Vagina (tissue), 2 donors: ENCODE results near the gene ZSWIM6. TPM values are rescaled to one million over a fixed set of nuclear protein-coding genes. Genes with fewer than 3 reads are reported as not detected.

ENCODE experiments used
- DNase-seq, 2 donors: peaks; one replicate each; pipeline ENCODE4 v3.0.0-alpha.2; 2017; ENCODE audit errors: extremely low spot score in 2 of 2
- H3K27ac ChIP-seq: fragments of 200-600 bp; sonication (generic); one replicate; pipeline ENCODE4 v1.5.1; 2019
- H3K27me3 ChIP-seq: fragments of 200-600 bp; sonication (generic); one replicate; pipeline ENCODE4 v1.5.1; 2019
- H3K36me3 ChIP-seq, 2 donors: fragments of 200-600 bp; sonication (generic); one replicate each; pipeline ENCODE4 v1.5.1; 2017 to 2019
- H3K4me1 ChIP-seq: fragments of 200-600 bp; sonication (generic); one replicate; pipeline ENCODE4 v1.5.1; 2019
- H3K4me3 ChIP-seq, 2 donors: fragments of 200-600 bp; sonication (generic); 1 replicate in 1 of 2; 2 replicates in 1 of 2; pipeline ENCODE4 v1.5.1; 2016 to 2019
- H3K9me3 ChIP-seq: fragments of 200-600 bp; sonication (generic); one replicate; pipeline ENCODE4 v1.5.1; 2019
- CTCF ChIP-seq, 3 experiments: fragments of 450-650 bp in 2 of 3; fragments of 200-600 bp in 1 of 3; sonication (generic) in 1 of 3; IDR thresholded peaks; one replicate each; pipeline ENCODE4 v1.5.1; 2017 to 2019; ENCODE audit warnings: antibody characterized with exemption in 3 of 3, mild to moderate bottlenecking in 2 of 3, moderate library complexity in 2 of 3
- POLR2A ChIP-seq, 2 donors: fragments of 450-650 bp; IDR thresholded peaks; one replicate each; pipeline ENCODE4 v1.6.1; 2017; ENCODE audit warnings: antibody characterized with exemption in 2 of 2, mild to moderate bottlenecking in 2 of 2, moderate library complexity in 2 of 2
- POLR2AphosphoS5 ChIP-seq, 2 donors: sonication (generic); formaldehyde crosslinking; IDR thresholded peaks; one replicate each; pipeline ENCODE4 v1.9.0; 2017; ENCODE audit warnings: antibody characterized with exemption in 2 of 2, mild to moderate bottlenecking in 2 of 2, low read depth in 1 of 2; ENCODE audit not compliant: insufficient read depth in 1 of 2
- intact Hi-C: fragments of 100-400 bp; cut with DNase I; formaldehyde crosslinking; loops from one replicate; pipeline ENCODE4 v1.15.1; 2023
- total RNA-seq: library from RNA; depleted of rRNA; stranded (reverse); fragments of >200 nt; gene quantifications from one replicate; pipeline ENCODE4 v1.2.3, GENCODE V29; 2016

The ZSWIM6 gene
- total RNA-seq, 1 donor from 2014 or later: 16.7 TPM

GRCh38 chr5:61468483-61468865, 136.4 kb downstream of the ZSWIM6 start:
- TF ChIP-seq POLR2A (IDR thresholded peaks at IDR 0.05) (no peak), CTCF (IDR thresholded peaks at IDR 0.05) (no peak), POLR2AphosphoS5 (IDR thresholded peaks at IDR 0.05; ENCODE audit: insufficient read depth in 1 of 2, low read depth in 1 of 2) (no peak)
- H3K27me3 ChIP-seq: no peaks in the 10 kb centered on the region
- no peak overlapping the region for H3K4me3 ChIP-seq
- intact Hi-C loops: no loop called here
- no peaks in the 10 kb centered on the region for H3K9me3 ChIP-seq
- no peak overlapping the region for H3K27ac ChIP-seq
- peaks cover 35% of the 10 kb centered on the region for H3K4me1 ChIP-seq
- H3K36me3 ChIP-seq: no peaks in the 10 kb centered on the region
- DNase-seq: no peak

GRCh38 chr5:61471352-61471751, 139.3 kb downstream of the ZSWIM6 start:
- Histone ChIP-seq H3K9me3 (no peaks in the 10 kb centered on the region), H3K27me3 (no peaks in the 10 kb centered on the region), H3K4me3 (no peak overlapping the region), H3K4me1 (peaks cover 25% of the 10 kb centered on the region), H3K27ac (no peak overlapping the region), H3K36me3 (no peaks in the 10 kb centered on the region)
- no peak for TF ChIP-seq POLR2AphosphoS5 (IDR thresholded peaks at IDR 0.05; ENCODE audit: insufficient read depth in 1 of 2, low read depth in 1 of 2)
- no peak for TF ChIP-seq POLR2A (IDR thresholded peaks at IDR 0.05)
- no peak for TF ChIP-seq CTCF (IDR thresholded peaks at IDR 0.05)
- intact Hi-C loops: no loop called here
- DNase-seq: no peak

GRCh38 chr5:61472172-61472958, 140.3 kb downstream of the ZSWIM6 start:
- DNase-seq: no peak
- Histone ChIP-seq H3K4me1 (peaks cover 18% of the 10 kb centered on the region), H3K27ac (no peak overlapping the region), H3K4me3 (no peak overlapping the region), H3K9me3 (no peaks in the 10 kb centered on the region), H3K27me3 (no peaks in the 10 kb centered on the region), H3K36me3 (no peaks in the 10 kb centered on the region)
- TF ChIP-seq POLR2A (IDR thresholded peaks at IDR 0.05) (no peak), POLR2AphosphoS5 (IDR thresholded peaks at IDR 0.05; ENCODE audit: insufficient read depth in 1 of 2, low read depth in 1 of 2) (no peak), CTCF (IDR thresholded peaks at IDR 0.05) (no peak)
- intact Hi-C loops: no loop called here

- Histone ChIP-seq H3K27me3 (no peaks in the 10 kb centered on the region), H3K9me3 (no peaks in the 10 kb centered on the region), H3K36me3 (no peaks in the 10 kb centered on the region), H3K4me1 (no peaks in the 10 kb centered on the region), H3K4me3 (no peak overlapping the region), H3K27ac (no peak overlapping the region)
- TF ChIP-seq POLR2A (IDR thresholded peaks at IDR 0.05) (no peak), POLR2AphosphoS5 (IDR thresholded peaks at IDR 0.05; ENCODE audit: insufficient read depth in 1 of 2, low read depth in 1 of 2) (no peak), CTCF (IDR thresholded peaks at IDR 0.05) (no peak)
- intact Hi-C loops: no loop called here
- no peak for DNase-seq
These were observed 142.7 kb downstream of the ZSWIM6 start for GRCh38 chr5:61474746-61475145.

GRCh38 chr5:61477788-61478187, 145.7 kb downstream of the ZSWIM6 start:
- no peak overlapping the region for H3K27ac ChIP-seq
- intact Hi-C loops: no loop called here
- no peaks in the 10 kb centered on the region for H3K36me3 ChIP-seq
- no peaks in the 10 kb centered on the region for H3K4me1 ChIP-seq
- H3K4me3 ChIP-seq: no peak overlapping the region
- H3K9me3 ChIP-seq: no peaks in the 10 kb centered on the region
- no peak for TF ChIP-seq POLR2AphosphoS5 (IDR thresholded peaks at IDR 0.05; ENCODE audit: insufficient read depth in 1 of 2, low read depth in 1 of 2)
- no peak for TF ChIP-seq CTCF (IDR thresholded peaks at IDR 0.05)
- no peak for TF ChIP-seq POLR2A (IDR thresholded peaks at IDR 0.05)
- no peak for DNase-seq
- no peaks in the 10 kb centered on the region for H3K27me3 ChIP-seq
